ENCODE data around the gene KPNB1. TPM values are rescaled to one million over a fixed set of nuclear protein-coding genes. Genes with fewer than 3 reads are reported as not detected.

Gene KPNB1
- total RNA-seq, 2 donors from 2014 or later: 148 to 239 TPM

GRCh38 chr17:47708864-47709541, 59.3 kb downstream of the KPNB1 start:
- H3K27ac ChIP-seq: no peak overlapping the region
- H3K27me3 ChIP-seq (replicated peaks; ENCODE audit: insufficient read depth): no peaks in the 10 kb centered on the region
- whole genome bisulfite sequencing: 50% methylated on average over 78 of the region's 89 CpGs
- H3K4me3 ChIP-seq: peak overlapping the region in 1 of 2 donors; percentile 32
- H3K9me3 ChIP-seq: no peaks in the 10 kb centered on the region
- intact Hi-C loops (cut with DNase I): no loop called here
- DNase-seq (ENCODE audit: low spot score): no peak
- no peaks in the 10 kb centered on the region for H3K4me1 ChIP-seq (replicated peaks)
- TF ChIP-seq CTCF (IDR thresholded peaks at IDR 0.05) (no peak), POLR2AphosphoS5 (IDR thresholded peaks at IDR 0.05) (no peak), POLR2A (IDR thresholded peaks at IDR 0.05) (no peak)
- peaks cover 0 to 9% of the 10 kb centered on the region in 2 donors for H3K36me3 ChIP-seq

GRCh38 chr17:47709594-47709993, 59.9 kb downstream of the KPNB1 start:
- H3K9me3 ChIP-seq: no peaks in the 10 kb centered on the region
- H3K36me3 ChIP-seq: peaks cover 0 to 9% of the 10 kb centered on the region in 2 donors
- DNase-seq (ENCODE audit: low spot score): no peak
- no peak overlapping the region for H3K27ac ChIP-seq
- no peaks in the 10 kb centered on the region for H3K4me1 ChIP-seq (replicated peaks)
- intact Hi-C loops (cut with DNase I): no loop called here
- H3K27me3 ChIP-seq (replicated peaks; ENCODE audit: insufficient read depth): no peaks in the 10 kb centered on the region
- TF ChIP-seq POLR2AphosphoS5 (IDR thresholded peaks at IDR 0.05) (no peak), POLR2A (IDR thresholded peaks at IDR 0.05) (no peak), CTCF (IDR thresholded peaks at IDR 0.05) (no peak)
- H3K4me3 ChIP-seq: no peak overlapping the region
- WGBS: 83% methylated on average over 3 of the region's 3 CpGs

GRCh38 chr17:47711366-47712099, 61.8 kb downstream of the KPNB1 start:
- Histone ChIP-seq H3K27ac (no peak overlapping the region), H3K9me3 (no peaks in the 10 kb centered on the region), H3K4me1 (replicated peaks) (no peaks in the 10 kb centered on the region), H3K27me3 (replicated peaks; ENCODE audit: insufficient read depth) (peaks cover 2% of the 10 kb centered on the region), H3K4me3 (no peak overlapping the region), H3K36me3 (peaks cover 0 to 9% of the 10 kb centered on the region in 2 donors)
- 93% methylated on average over 15 of the region's 15 CpGs for WGBS
- intact Hi-C loops (cut with DNase I): no loop called here
- DNase-seq (ENCODE audit: low spot score): no peak
- no peak for TF ChIP-seq POLR2AphosphoS5 (IDR thresholded peaks at IDR 0.05)
- TF ChIP-seq CTCF (IDR thresholded peaks at IDR 0.05): no peak
- TF ChIP-seq POLR2A (IDR thresholded peaks at IDR 0.05): no peak

GRCh38 chr17:47712330-47713023, 62.8 kb downstream of the KPNB1 start:
- intact Hi-C loops (cut with DNase I): no loop called here
- no peak for DNase-seq (ENCODE audit: low spot score)
- TF ChIP-seq POLR2A (IDR thresholded peaks at IDR 0.05) (no peak), CTCF (IDR thresholded peaks at IDR 0.05) (no peak), POLR2AphosphoS5 (IDR thresholded peaks at IDR 0.05) (no peak)

More at GRCh38 chr17:47712330-47713023, 62.8 kb downstream of the KPNB1 start:
- WGBS: 63% methylated on average over 5 of the region's 5 CpGs
- Histone ChIP-seq H3K4me3 (no peak overlapping the region), H3K27ac (no peak overlapping the region), H3K27me3 (replicated peaks; ENCODE audit: insufficient read depth) (peaks cover 5% of the 10 kb centered on the region), H3K9me3 (no peaks in the 10 kb centered on the region), H3K4me1 (replicated peaks) (no peaks in the 10 kb centered on the region), H3K36me3 (peaks cover 0 to 9% of the 10 kb centered on the region in 2 donors)

Measured in prostate gland (tissue), 2 donors.